OCI-LY7 (cell line): Measurements from ENCODE around the gene CACNA1D. TPM values are rescaled to one million over a fixed set of nuclear protein-coding genes. Genes with fewer than 3 reads are reported as not detected.

Experiments
- BruUV-seq: library from RNA; stranded (reverse); fragments of 400-500 nt; replicated peaks from 2 replicates; lab custom pipeline; 2021; lab: Mats Ljungman, UMichigan
- CTCF ChIA-PET: fragments of 300-600 bp; sonication (Branson Sonifier 250); formaldehyde crosslinking; loops from one replicate; lab custom pipeline; 2022; ENCODE audit warnings: antibody characterized with exemption; ENCODE audit not compliant: unreplicated experiment; lab: Charles Lee
- POLR2A ChIA-PET: fragments of 300-600 bp; sonication (Branson Sonifier 250); formaldehyde crosslinking; loops from one replicate; lab custom pipeline; 2022; ENCODE audit warnings: antibody characterized with exemption; lab: Charles Lee
- DNase-seq: peaks from one replicate; pipeline ENCODE4 v3.0.0-alpha.2; 2015; ENCODE audit warnings: low spot score
- H2AFZ ChIP-seq: fragments of 200-600 bp; sonication (generic), shearing (Covaris generic); 2 replicates; pipeline ENCODE4 v1.6.1; 2014; ENCODE audit warnings: mild to moderate bottlenecking, antibody characterized with exemption, low read length, moderate library complexity
- H3K27ac ChIP-seq: fragments of 200-600 bp; sonication (generic); 2 replicates; pipeline ENCODE4 v1.5.1; 2014; ENCODE audit warnings: mixed run types, low read depth, mild to moderate bottlenecking, moderate library complexity, low read length, inconsistent platforms; ENCODE audit not compliant: poor library complexity, severe bottlenecking
- H3K36me3 ChIP-seq: fragments of 200-600 bp; sonication (generic); 2 replicates; pipeline ENCODE4 v1.6.1; 2014; ENCODE audit warnings: mild to moderate bottlenecking, antibody characterized with exemption, low read length, moderate library complexity, mixed read lengths; ENCODE audit not compliant: insufficient read depth
- H3K4me1 ChIP-seq: fragments of 200-600 bp; sonication (generic); 2 replicates; pipeline ENCODE4 v1.5.1; 2014; ENCODE audit warnings: mild to moderate bottlenecking, low read length; ENCODE audit not compliant: insufficient read depth, poor library complexity, severe bottlenecking
- H3K4me2 ChIP-seq: fragments of 200-600 bp; sonication (generic); 2 replicates; pipeline ENCODE4 v1.6.1; 2014; ENCODE audit warnings: mild to moderate bottlenecking, low read length
- H3K4me3 ChIP-seq: fragments of 200-600 bp; sonication (generic); 2 replicates; pipeline ENCODE4 v1.5.1; 2014; ENCODE audit warnings: mild to moderate bottlenecking, low read depth, low read length; ENCODE audit not compliant: poor library complexity, severe bottlenecking
- H3K79me2 ChIP-seq: fragments of 200-600 bp; sonication (generic); 2 replicates; pipeline ENCODE4 v1.6.1; 2016; ENCODE audit warnings: low read depth, mild to moderate bottlenecking, low read length, moderate library complexity, mixed read lengths; ENCODE audit not compliant: insufficient read depth
- H3K9me2 ChIP-seq: fragments of 200-600 bp; sonication (generic); 2 replicates; pipeline ENCODE4 v1.6.1; 2016; ENCODE audit warnings: mild to moderate bottlenecking, low read length, mixed read lengths; ENCODE audit not compliant: insufficient read depth
- H3K9me3 ChIP-seq: fragments of 200-600 bp; sonication (generic); 2 replicates; pipeline ENCODE4 v1.6.1; 2014; ENCODE audit warnings: mild to moderate bottlenecking, mixed run types, low read length, mixed read lengths
- H4K20me1 ChIP-seq: fragments of 200-600 bp; sonication (generic); 2 replicates; pipeline ENCODE4 v1.6.1; 2014; ENCODE audit warnings: mild to moderate bottlenecking, antibody characterized with exemption, low read length, moderate library complexity, mixed read lengths; ENCODE audit not compliant: insufficient read depth
- EZH2phosphoT487 ChIP-seq: fragments of 200-600 bp; sonication (generic); IDR thresholded peaks from 2 replicates; pipeline ENCODE4 v1.6.1; 2018; ENCODE audit warnings: low read depth, borderline replicate concordance, mild to moderate bottlenecking, mixed run types, antibody characterized with exemption, low read length, moderate library complexity, mixed read lengths
- intact Hi-C: fragments of 100-400 bp; cut with micrococcal nuclease; formaldehyde crosslinking; loops from one replicate; pipeline ENCODE4 v1.10.0; 2022; ENCODE audit not compliant: unreplicated experiment
- total RNA-seq, 2 experiments: library from RNA; depleted of rRNA in 1 of 2; stranded (reverse); fragments of >200 nt in 1 of 2; shearing (Covaris generic) in 1 of 2; gene quantifications; 2 replicates each; pipeline ENCODE4 v1.2.3, GENCODE V29; 2014 to 2022
- TF ChIP-seq, protein P1 (sequence below): fragments of 200-600 bp; sonication (generic); conservative IDR thresholded peaks from 2 replicates; pipeline ENCODE4 v1.5.1; 2014; ENCODE audit warnings: mild to moderate bottlenecking, antibody characterized with exemption, low read length, moderate library complexity, mixed read lengths

Gene CACNA1D
- total RNA-seq, 2 experiments from 2014 or later: 0.42 TPM; not detected in 1

DNA sequence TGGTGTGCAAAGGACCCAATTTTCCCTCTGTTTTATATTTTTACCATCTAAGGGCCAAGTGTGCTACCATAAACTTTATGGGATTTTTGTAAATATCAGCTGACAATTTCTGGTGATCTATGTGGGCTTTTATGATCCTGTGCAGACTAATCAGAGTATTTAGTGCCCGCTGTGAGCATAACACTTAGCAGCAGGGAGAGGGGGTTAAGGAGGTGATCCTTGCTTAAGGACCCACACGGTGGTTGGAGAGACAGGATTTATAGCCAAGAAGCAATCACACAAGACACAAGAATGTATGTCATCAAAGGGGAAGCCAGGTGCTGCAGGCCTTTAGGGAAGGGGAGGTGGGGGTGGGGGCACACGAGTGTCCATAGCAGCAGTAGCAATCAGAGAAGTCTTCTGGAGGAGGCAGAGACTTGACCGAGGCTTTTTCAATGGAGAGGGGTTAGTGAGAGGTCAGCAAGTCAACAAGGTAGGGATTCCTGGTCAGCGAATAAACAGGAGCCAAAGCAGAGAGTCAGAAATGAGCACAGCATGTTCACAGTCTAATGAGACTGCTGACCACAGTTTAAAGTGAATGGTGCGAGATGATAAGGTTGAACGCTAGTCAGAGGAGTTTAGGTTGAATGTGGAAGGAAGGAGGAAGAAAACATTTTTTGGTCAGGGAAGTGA is 4.5 kb upstream of the CACNA1D start:
- H3K36me3 ChIP-seq: no peaks in the 10 kb centered on the region
- TF ChIP-seq, protein P1, sequence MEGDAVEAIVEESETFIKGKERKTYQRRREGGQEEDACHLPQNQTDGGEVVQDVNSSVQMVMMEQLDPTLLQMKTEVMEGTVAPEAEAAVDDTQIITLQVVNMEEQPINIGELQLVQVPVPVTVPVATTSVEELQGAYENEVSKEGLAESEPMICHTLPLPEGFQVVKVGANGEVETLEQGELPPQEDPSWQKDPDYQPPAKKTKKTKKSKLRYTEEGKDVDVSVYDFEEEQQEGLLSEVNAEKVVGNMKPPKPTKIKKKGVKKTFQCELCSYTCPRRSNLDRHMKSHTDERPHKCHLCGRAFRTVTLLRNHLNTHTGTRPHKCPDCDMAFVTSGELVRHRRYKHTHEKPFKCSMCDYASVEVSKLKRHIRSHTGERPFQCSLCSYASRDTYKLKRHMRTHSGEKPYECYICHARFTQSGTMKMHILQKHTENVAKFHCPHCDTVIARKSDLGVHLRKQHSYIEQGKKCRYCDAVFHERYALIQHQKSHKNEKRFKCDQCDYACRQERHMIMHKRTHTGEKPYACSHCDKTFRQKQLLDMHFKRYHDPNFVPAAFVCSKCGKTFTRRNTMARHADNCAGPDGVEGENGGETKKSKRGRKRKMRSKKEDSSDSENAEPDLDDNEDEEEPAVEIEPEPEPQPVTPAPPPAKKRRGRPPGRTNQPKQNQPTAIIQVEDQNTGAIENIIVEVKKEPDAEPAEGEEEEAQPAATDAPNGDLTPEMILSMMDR: no peak
- TF ChIP-seq EZH2phosphoT487: no peak
- ChIA-PET POLR2A (no interaction called here), CTCF (no interaction called here)
- no peak overlapping the region for H3K4me2 ChIP-seq
- no peak overlapping the region for H3K4me3 ChIP-seq
- H3K27ac ChIP-seq: no peak overlapping the region
- no peaks in the 10 kb centered on the region for H3K79me2 ChIP-seq
- no peak overlapping the region for H2AFZ ChIP-seq
- no peak for DNase-seq
- no peaks in the 10 kb centered on the region for H3K9me2 ChIP-seq
- intact Hi-C loops: no loop called here
- no peaks in the 10 kb centered on the region for H4K20me1 ChIP-seq
- BruUV-seq: no TSS peak
- H3K9me3 ChIP-seq: no peaks in the 10 kb centered on the region
- H3K4me1 ChIP-seq: no peaks in the 10 kb centered on the region

DNA sequence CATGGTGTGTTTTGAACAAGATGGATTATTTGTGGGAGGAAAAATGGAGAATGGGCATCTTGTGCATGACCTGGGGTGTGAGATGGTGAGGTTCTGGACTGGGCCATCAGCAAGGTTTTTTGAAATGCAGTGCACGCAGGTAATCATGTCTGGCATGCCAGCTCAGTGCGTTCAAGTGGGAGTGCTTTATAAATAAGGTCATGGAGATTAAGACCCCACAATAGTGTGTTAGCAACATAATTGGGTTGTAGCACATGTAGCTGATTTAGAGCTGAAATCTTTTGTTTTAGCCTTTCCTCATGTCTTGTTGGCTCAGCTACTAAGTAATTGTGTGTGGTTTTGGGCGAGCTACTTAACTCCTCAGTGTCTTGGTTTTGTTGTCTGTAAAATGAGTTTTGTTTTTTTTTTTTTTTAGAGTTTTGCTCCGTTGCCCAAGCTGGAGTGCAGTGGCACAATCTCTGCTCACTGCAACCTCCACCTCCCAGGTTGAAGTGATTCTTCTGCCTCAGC is 3.9 kb upstream of the CACNA1D start:
- TF ChIP-seq EZH2phosphoT487: no peak
- TF ChIP-seq, protein P1: no peak
- DNase-seq: no peak
- ChIA-PET POLR2A (interaction anchor here (0.6 kb wide), 1 partner anchor 118 kb away, joined by 4 read pairs; no protein-coding TSS in a partner anchor), CTCF (no interaction called here)
- Histone ChIP-seq H4K20me1 (no peaks in the 10 kb centered on the region), H3K9me2 (no peaks in the 10 kb centered on the region), H2AFZ (no peak overlapping the region), H3K27ac (no peak overlapping the region), H3K79me2 (no peaks in the 10 kb centered on the region), H3K4me3 (no peak overlapping the region), H3K4me2 (no peak overlapping the region), H3K4me1 (no peaks in the 10 kb centered on the region), H3K9me3 (no peaks in the 10 kb centered on the region), H3K36me3 (no peaks in the 10 kb centered on the region)
- BruUV-seq: no TSS peak
- intact Hi-C loops: no loop called here

DNA sequence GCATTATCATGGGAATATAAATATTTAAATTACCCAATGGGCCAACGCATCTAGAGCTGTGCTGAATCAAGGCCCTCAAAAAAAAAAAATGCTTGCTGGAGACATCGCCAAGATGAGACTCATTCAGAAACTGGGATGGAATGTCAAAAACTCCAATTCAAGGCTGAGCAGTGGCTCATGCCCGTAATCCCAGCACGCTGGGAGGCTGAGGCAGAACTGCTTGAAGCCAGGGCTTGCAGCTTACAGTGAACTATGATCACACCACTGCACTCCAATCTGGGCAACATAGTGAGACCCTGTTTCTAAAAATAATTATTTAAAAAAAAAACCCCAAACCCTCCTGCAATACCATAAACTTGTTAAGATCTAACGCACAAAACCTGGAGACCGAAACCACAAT is 3.1 kb upstream of the CACNA1D start:
- POLR2A ChIA-PET: no interaction called here

More for the DNA sequence above, 3.1 kb upstream of the CACNA1D start:
- no peaks in the 10 kb centered on the region for H3K4me1 ChIP-seq
- no peaks in the 10 kb centered on the region for H3K9me2 ChIP-seq
- intact Hi-C loops: no loop called here
- no peak for DNase-seq
- no peak overlapping the region for H3K4me2 ChIP-seq
- no peaks in the 10 kb centered on the region for H4K20me1 ChIP-seq
- H3K9me3 ChIP-seq: no peaks in the 10 kb centered on the region
- H3K36me3 ChIP-seq: no peaks in the 10 kb centered on the region
- no peak overlapping the region for H3K27ac ChIP-seq
- CTCF ChIA-PET: no interaction called here
- BruUV-seq: no TSS peak
- TF ChIP-seq, protein P1: no peak
- no peak for TF ChIP-seq EZH2phosphoT487
- H3K4me3 ChIP-seq: no peak overlapping the region
- H3K79me2 ChIP-seq: no peaks in the 10 kb centered on the region
- no peak overlapping the region for H2AFZ ChIP-seq
